GM12875 (cell line): Measurements from ENCODE around the gene PAX3.

Experiments
- H3K4me3 ChIP-seq: one replicate; pipeline ENCODE4 v1.5.1; 2011; ENCODE audit warnings: low read depth, low read length, control low read depth
- CTCF ChIP-seq: IDR thresholded peaks from 2 replicates; pipeline ENCODE4 v1.5.1; 2011; ENCODE audit warnings: low read depth, mild to moderate bottlenecking, control low read depth, inconsistent platforms, low read length, moderate library complexity, borderline replicate concordance; ENCODE audit not compliant: insufficient read depth

Gene PAX3

GRCh38 chr2:222284466-222284865, 14.3 kb downstream of the PAX3 start:
- TF ChIP-seq CTCF = no peak
- no peak overlapping the region for H3K4me3 ChIP-seq

- H3K4me3 ChIP-seq = no peak overlapping the region
- TF ChIP-seq CTCF = no peak
These were observed 15.2 kb downstream of the PAX3 start for GRCh38 chr2:222283634-222284033.

- H3K4me3 ChIP-seq = no peak overlapping the region
- no peak for TF ChIP-seq CTCF
These were observed 17.3 kb downstream of the PAX3 start for GRCh38 chr2:222281506-222281905.

GRCh38 chr2:222280795-222281194, 18.0 kb downstream of the PAX3 start:
- TF ChIP-seq CTCF = no peak
- no peak overlapping the region for H3K4me3 ChIP-seq

GRCh38 chr2:222272446-222273015, 26.3 kb downstream of the PAX3 start:
- no peak for TF ChIP-seq CTCF

GRCh38 chr2:222271854-222272253, 26.9 kb downstream of the PAX3 start:
- TF ChIP-seq CTCF = no peak
- H3K4me3 ChIP-seq = no peak overlapping the region

More at GRCh38 chr2:222272446-222273015, 26.3 kb downstream of the PAX3 start:
- no peak overlapping the region for H3K4me3 ChIP-seq

- H3K4me3 ChIP-seq = no peak overlapping the region
- no peak for TF ChIP-seq CTCF
These were observed 28.4 kb downstream of the PAX3 start for GRCh38 chr2:222270396-222270795.
